Measurements from ENCODE around the gene ANP32A.
"Not testable (repeated sequence)": the region's sequence is repeated elsewhere in the genome, so short reads cannot be mapped to it uniquely, and the experiment has no call there.

Gene ANP32A

GRCh38 chr15:68781766-68782588 is 38.7 kb downstream of the ANP32A start:
- DNase-seq (ENCODE audit: low read depth): no peak

GRCh38 chr15:68781217-68781616 is 39.5 kb downstream of the ANP32A start:
- no peak for DNase-seq (ENCODE audit: low read depth)

- DNase-seq (ENCODE audit: low read depth): no peak
Observed at GRCh38 chr15:68778876-68779275, 41.8 kb downstream of the ANP32A start.

GRCh38 chr15:68776477-68777270 is 44.0 kb downstream of the ANP32A start:
- no peak for DNase-seq (ENCODE audit: low read depth)

- no peak for DNase-seq (ENCODE audit: low read depth)
Observed at GRCh38 chr15:68775671-68776476, 44.8 kb downstream of the ANP32A start.

GRCh38 chr15:68775236-68775577 is 45.5 kb downstream of the ANP32A start:
- no peak for DNase-seq (ENCODE audit: low read depth)

GRCh38 chr15:68774521-68775235 is 46.0 kb downstream of the ANP32A start:
- DNase-seq (ENCODE audit: low read depth): no peak

GRCh38 chr15:68774120-68774519 is 46.6 kb downstream of the ANP32A start:
- no peak for DNase-seq (ENCODE audit: low read depth)

GRCh38 chr15:68773036-68773435 is 47.7 kb downstream of the ANP32A start:
- no peak for DNase-seq (ENCODE audit: low read depth)

- no peak for DNase-seq (ENCODE audit: low read depth)
Observed at GRCh38 chr15:68770216-68770615, 50.5 kb downstream of the ANP32A start.

GRCh38 chr15:68769702-68770101 is 51.0 kb downstream of the ANP32A start:
- no peak for DNase-seq (ENCODE audit: low read depth)

GRCh38 chr15:68768321-68768720 is 52.4 kb downstream of the ANP32A start:
- DNase-seq (ENCODE audit: low read depth): no peak

- no peak for DNase-seq (ENCODE audit: low read depth)
Observed at GRCh38 chr15:68767833-68768232, 52.9 kb downstream of the ANP32A start.

GRCh38 chr15:68765602-68766368 is 54.9 kb downstream of the ANP32A start:
- no peak for DNase-seq (ENCODE audit: low read depth)

- DNase-seq (ENCODE audit: low read depth): no peak
Observed at GRCh38 chr15:68764090-68764489, 56.6 kb downstream of the ANP32A start.

- no peak for DNase-seq (ENCODE audit: low read depth)
Observed at GRCh38 chr15:68763063-68763462, 57.6 kb downstream of the ANP32A start.

- not testable (repeated sequence) for DNase-seq (ENCODE audit: low read depth)
Observed at GRCh38 chr15:68759982-68760579, 60.6 kb downstream of the ANP32A start.

GRCh38 chr15:68755731-68756130 is 65.0 kb downstream of the ANP32A start:
- no peak for DNase-seq (ENCODE audit: low read depth)

GRCh38 chr15:68751622-68752021 is 69.1 kb downstream of the ANP32A start:
- DNase-seq (ENCODE audit: low read depth): no peak

GRCh38 chr15:68749793-68750192 is 70.9 kb downstream of the ANP32A start:
- DNase-seq (ENCODE audit: low read depth): no peak

- DNase-seq (ENCODE audit: low read depth): no peak
Observed at GRCh38 chr15:68749365-68749764, 71.3 kb downstream of the ANP32A start.

Measured in activated T-cell treated with anti-CD3 and anti-CD28 coated beads for 48 hours (primary cell).